ENCODE data around the gene BTBD2. TPM values are rescaled to one million over a fixed set of nuclear protein-coding genes. Genes with fewer than 3 reads are reported as not detected.

The BTBD2 gene
- polyA plus RNA-seq, result 8.2 TPM

DNA sequence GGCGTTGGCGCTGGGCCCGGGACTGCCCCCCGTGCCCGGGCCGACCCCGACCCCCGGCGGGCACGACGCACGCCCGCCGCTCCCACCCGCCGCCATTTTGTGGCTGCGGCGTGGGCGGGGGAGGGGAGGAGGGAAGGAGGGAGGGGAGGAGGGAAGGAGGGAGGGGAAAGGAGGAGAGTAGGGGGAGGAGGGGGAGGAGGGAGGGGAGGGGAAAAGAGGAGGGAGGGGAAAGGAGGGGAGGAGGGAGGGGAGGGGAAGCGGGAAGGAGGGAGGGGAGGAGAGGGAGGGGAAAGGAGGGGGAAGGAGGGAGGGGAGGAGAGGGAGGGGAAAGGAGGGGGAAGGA, at the start of gene BTBD2:
Gene BTBD2 (minus strand): TSS at position 107 of the 343 bp plus-strand sequence. CDS start 11 bp downstream, at position 96.
- Mint-ChIP-seq H3K27ac (peak within 1 kb of the TSS in 2 of 3 donors; percentile 81 to 90), H3K4me1 (peaks cover 5 to 13% (median 5%) of the 10 kb centered on the region in 3 donors), H3K9me3 (no peaks in the 10 kb centered on the region), H3K27me3 (no peaks in the 10 kb centered on the region), H3K4me3 (peak within 1 kb of the TSS; percentile 72 to 89 (median 78)), H3K36me3 (peaks cover 3% of the 10 kb centered on the region)

DNA sequence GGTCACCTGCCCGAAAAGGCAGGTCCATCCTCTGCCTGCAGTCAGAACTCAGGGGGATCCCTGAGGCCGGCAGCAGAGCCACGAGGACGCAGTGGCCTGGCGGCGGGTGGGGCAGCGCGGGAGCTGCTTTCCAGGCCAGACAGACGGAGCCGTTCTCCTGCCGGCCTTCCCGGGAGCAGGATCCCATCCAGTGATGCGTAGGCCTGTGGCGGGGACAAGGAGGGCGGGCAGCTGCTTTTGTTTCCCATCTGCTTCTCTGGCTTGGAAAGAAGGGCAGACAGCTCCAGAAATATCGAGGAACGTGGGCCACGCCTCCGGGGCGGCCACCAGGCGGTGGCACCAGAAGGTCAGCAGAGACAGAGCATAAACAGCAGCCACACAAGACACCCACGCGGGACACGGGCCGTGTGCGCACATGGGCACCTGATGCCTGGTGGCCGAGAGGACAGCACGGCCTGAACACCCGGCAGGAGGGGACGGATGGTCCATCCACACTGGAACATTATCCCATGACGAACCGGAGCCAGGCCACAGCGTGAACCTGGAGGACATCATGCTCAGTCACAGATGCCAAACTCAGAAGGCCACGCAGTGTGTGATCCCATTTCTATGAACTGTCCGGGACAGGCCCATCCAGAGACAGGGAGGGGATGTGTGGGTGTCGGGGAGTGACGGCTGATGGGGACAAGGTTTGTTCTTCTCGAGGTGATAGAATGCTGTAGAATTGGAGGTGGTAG, 49.4 kb upstream of the BTBD2 start:
- Mint-ChIP-seq H3K36me3 (peaks cover 1% of the 10 kb centered on the region), H3K4me1 (peaks cover 21 to 34% (median 28%) of the 10 kb centered on the region in 3 donors), H3K4me3 (peak overlapping the region in 1 of 4 donors; percentile 17), H3K9me3 (no peaks in the 10 kb centered on the region), H3K27me3 (no peaks in the 10 kb centered on the region), H3K27ac (peak overlapping the region in 2 of 3 donors; percentile 73 to 84)

DNA sequence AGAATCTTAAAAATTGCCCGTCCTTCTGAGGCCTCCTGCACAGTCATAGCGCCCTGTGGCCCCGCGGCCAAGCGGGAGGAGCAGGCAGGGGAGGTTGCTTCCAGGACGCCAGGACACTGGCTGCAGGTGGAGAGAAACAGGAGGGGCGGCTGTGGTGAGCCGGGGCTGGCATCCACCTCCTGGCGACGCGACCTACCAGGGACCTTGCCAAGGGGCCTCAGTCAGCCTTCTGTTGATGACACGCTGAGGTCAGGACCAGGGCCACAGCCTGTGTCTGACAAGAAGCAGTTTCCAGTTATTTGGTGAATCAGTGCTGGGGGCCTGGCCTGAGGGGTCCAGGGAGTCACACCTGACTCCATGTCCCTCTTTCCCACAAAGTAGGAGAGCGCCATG, 48.9 kb upstream of the BTBD2 start:
- Mint-ChIP-seq H3K36me3 (peaks cover 1% of the 10 kb centered on the region), H3K9me3 (no peaks in the 10 kb centered on the region), H3K4me3 (peak overlapping the region in 3 of 4 donors; percentile 17 to 45 (median 28)), H3K27ac (peak overlapping the region in 1 of 3 donors; percentile 84), H3K27me3 (no peaks in the 10 kb centered on the region), H3K4me1 (peaks cover 16 to 31% (median 25%) of the 10 kb centered on the region in 3 donors)

DNA sequence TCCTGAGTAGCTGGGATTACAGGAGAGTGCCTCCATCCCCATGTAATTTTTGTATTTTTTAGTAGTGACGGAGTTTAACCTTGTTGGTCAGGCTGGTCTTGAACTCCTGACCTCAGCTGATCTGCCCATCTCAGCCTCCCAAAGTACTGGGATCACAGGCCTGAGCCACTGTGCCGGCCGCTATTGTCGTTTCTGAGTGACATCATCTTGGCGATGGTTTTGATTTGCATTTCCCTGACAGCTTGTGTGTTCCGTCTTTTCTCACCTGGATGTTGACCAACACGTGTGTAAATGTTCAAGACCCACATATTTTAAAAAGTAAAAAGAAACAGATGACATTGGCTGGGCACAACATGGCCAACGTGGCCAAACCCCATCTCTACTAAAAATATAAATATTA, 48.3 kb upstream of the BTBD2 start:
- Mint-ChIP-seq H3K27me3 (no peaks in the 10 kb centered on the region), H3K4me3 (peak overlapping the region; percentile 44 to 87 (median 80)), H3K36me3 (peaks cover 1% of the 10 kb centered on the region), H3K4me1 (peaks cover 16 to 31% (median 23%) of the 10 kb centered on the region in 3 donors), H3K27ac (peak overlapping the region; percentile 84 to 96 (median 86)), H3K9me3 (no peaks in the 10 kb centered on the region)

DNA sequence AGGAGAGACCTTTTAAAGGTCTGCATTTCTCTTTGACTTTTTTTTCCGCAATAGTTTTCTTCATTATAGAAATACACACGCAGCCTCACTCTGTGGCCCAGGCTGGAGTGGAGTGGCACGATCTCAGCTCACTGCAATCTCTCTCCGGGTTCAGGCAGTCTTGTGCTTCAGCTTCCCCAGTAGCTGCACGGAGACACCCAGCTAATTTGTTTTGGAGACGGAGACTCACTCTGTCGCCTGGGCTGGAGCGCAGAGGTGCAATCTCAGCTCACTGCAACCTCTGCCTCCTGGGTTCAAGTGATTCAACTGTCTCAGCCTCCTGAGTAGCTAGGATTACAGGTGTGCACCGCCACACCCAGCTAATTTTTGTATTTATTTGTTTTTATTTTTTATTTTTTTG, 47.3 kb upstream of the BTBD2 start:
- Mint-ChIP-seq H3K36me3 (peaks cover 1% of the 10 kb centered on the region), H3K27ac (peak overlapping the region in 1 of 3 donors; percentile 89)

DNA sequence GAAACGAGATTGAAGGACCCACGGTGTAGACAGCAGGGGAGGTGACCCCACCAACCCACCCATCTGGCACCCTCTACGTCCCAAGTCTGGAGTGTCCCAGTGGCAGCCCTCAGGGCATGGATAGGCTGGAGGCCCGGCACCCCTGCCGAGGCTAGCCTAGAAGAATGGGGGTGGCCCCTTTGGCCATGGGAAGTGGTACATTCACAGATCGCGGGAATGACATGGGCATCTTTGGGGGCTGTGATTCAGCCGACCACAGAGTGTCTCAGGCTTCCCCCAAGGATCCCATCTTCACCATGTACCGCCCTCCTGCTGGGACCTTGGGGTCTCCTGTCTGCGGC, 46.8 kb upstream of the BTBD2 start:
- H3K4me3 Mint-ChIP-seq, result peak overlapping the region; percentile 74 to 96 (median 91)
- no peaks in the 10 kb centered on the region for H3K27me3 Mint-ChIP-seq
- H3K27ac Mint-ChIP-seq, result peak overlapping the region in 1 of 3 donors; percentile 89
- peaks cover 6 to 25% (median 18%) of the 10 kb centered on the region in 3 donors for H3K4me1 Mint-ChIP-seq
- H3K36me3 Mint-ChIP-seq, result peaks cover 1% of the 10 kb centered on the region
- H3K9me3 Mint-ChIP-seq, result no peaks in the 10 kb centered on the region

More for the DNA sequence above, 47.3 kb upstream of the BTBD2 start:
- no peaks in the 10 kb centered on the region for H3K27me3 Mint-ChIP-seq
- peaks cover 6 to 28% (median 18%) of the 10 kb centered on the region in 3 donors for H3K4me1 Mint-ChIP-seq
- H3K9me3 Mint-ChIP-seq, result no peaks in the 10 kb centered on the region
- H3K4me3 Mint-ChIP-seq, result peak overlapping the region; percentile 74 to 92 (median 86)

DNA sequence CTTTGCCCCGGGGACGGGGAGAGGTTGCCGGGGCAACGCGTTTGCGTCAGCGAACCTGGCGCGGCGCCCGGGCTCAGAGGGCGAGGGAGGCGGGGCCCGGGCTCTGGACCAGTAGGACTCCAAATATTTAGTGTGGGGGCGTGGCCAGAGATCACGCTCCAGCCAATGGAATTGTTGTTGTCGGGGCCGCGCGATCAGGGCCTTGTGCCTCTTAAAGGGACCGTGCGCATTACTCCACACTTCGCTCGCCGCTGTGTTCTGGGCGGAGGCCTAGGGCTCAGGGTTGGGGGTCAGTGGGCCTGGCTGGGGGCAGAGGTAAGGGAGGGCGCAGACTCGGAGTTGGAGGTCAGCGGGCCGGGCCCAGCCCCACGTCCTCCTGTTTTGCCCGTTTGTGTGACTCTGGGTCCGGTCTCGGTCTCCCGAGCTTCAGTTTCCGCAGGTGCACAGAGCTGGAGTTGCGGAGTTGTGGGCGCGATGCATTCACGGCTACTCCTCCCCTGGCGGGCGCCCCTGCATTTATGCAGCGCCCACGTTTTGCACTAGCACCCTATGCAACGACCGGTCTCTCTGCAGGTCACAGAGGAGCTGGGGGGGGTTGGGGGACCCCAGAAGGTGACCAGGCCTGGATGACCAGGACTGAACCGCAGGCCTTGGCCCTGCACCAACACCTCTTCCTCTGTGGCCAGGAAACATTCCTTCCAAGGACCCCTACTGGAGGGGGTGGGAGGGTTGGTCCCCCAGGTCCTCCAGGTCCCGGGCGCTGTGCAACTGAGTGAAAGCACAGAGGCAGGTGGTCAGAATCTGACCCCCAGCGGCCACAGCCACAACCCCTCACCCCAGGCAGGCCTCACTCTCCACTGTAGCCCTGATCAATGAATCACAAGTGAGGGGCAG, 46.2 kb upstream of the BTBD2 start:
- Mint-ChIP-seq H3K4me1 (peaks cover 6 to 25% (median 19%) of the 10 kb centered on the region in 3 donors), H3K27me3 (no peaks in the 10 kb centered on the region), H3K27ac (peak overlapping the region; percentile 89 to 97 (median 90)), H3K4me3 (peak overlapping the region; percentile 90 to 97 (median 94)), H3K36me3 (peaks cover 1% of the 10 kb centered on the region), H3K9me3 (no peaks in the 10 kb centered on the region)

DNA sequence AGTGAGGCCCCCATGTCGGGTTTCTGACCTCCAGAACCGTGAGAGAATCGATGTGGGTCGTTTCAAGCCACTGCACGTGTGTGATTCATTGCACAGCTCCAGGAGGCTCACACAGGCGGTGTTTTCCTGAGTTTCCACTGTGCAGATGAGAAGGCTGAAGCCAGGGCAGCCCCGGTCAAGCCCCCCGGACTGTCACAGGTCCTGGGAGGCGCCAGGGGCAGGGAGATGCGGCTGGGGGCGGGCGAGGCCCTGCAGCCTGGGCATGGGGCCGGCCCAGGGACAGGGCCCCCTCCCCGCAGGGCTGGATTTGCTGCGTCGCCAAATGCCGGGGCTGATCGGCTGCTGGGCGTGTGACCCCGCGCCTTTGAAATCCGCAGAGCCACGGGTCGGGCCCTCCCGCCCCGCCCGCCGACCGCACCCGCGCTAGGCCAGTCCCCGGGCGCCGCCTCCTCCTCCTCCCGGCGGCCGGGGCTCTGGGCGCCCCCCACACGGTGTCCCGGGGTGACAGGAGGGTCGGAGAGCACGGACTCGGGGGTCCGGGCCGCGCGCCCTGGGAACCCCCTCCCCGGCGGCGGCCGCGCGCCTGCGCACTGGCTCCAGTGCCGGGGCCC, 45.5 kb upstream of the BTBD2 start:
- peaks cover 1% of the 10 kb centered on the region for H3K36me3 Mint-ChIP-seq
- no peaks in the 10 kb centered on the region for H3K27me3 Mint-ChIP-seq
- peak overlapping the region; percentile 90 to 97 (median 95) for H3K4me3 Mint-ChIP-seq
- peaks cover 6 to 27% (median 20%) of the 10 kb centered on the region in 3 donors for H3K4me1 Mint-ChIP-seq
- H3K9me3 Mint-ChIP-seq, result no peaks in the 10 kb centered on the region
- H3K27ac Mint-ChIP-seq, result peak overlapping the region; percentile 89 to 97 (median 96)

DNA sequence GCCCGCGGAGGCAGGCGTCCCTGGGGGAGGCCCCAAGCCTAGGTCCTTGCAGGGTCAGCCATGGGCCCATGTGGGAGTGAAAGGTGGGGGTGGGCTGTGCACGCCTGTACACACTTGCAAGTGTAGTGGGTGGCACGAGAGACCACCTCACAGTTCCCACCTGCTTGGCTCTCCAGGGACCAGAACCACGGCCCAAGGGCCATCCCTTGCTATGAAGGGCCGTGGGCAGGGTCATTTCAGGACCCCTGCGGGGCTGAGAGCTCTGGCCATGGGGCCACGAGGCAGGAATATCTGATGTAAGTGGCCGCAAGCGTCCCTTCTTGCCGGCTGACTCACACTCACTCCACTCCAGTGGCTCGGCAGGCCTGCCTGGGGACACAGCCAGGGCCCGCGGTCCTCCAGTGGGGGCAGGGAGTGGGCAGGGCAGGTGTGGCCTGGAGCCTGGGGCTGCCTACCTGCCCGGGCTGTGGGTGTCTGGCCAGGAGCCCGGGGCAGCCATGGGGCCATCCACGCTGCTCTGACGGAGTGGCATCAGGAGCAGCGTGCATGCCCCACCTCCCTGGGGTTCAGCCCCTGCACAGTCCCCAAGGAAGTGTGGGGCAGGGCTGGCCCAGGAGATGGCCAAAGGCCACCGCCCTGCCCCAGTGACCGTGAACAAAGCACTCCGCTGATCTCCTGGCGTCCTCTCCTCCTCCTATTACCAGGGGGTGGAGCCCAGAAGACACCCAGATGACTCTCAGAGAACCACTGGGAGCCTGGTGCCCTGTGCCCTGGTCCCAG, 44.1 kb upstream of the BTBD2 start:
- Mint-ChIP-seq H3K36me3 (no peaks in the 10 kb centered on the region), H3K4me3 (peak overlapping the region; percentile 90 to 95 (median 92)), H3K4me1 (peaks cover 17 to 36% (median 31%) of the 10 kb centered on the region in 3 donors), H3K9me3 (no peaks in the 10 kb centered on the region), H3K27ac (peak overlapping the region; percentile 89 to 97 (median 96)), H3K27me3 (peaks cover 3% of the 10 kb centered on the region)

DNA sequence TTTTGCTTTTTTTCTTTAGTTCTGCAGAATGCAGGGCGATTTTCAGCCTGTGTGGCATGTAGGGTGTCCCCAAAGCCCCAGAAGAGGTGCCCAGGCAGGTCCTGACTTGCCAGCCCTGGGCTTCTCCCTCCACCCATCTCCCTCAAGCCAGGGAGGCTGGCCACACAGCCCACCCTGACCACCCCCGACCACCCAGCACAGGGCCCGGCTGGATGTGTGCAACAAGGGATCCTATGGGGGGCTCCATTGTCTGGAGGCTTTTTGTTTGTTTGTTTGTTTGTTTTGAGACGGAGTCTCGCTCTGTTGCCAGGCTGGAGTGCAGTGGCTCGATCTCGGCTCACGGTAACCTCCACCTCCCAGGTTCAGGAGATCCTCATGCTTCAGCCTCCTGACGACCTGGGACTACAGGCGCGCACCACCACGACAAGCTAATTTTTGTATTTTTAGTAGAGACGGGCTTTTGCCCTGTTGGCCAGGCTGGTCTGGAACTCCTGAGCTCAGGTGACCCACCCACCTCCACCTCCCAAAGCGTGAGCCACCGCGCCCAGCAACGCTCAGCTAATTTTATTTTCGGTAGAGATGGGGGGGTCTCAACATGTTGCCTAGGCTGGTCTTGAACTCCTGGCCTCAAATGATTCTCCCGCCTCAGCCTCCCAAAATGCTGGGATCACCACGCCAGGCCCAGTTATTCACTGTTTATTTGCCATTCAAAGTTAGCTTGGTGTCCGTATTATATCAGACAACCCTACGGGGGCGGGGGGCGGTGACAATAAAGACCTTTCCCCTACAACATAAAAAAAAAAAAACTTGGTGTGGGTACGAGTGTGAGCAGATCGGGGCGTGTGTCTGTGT, 43.3 kb upstream of the BTBD2 start:
- Mint-ChIP-seq H3K9me3 (no peaks in the 10 kb centered on the region), H3K27me3 (peaks cover 3% of the 10 kb centered on the region), H3K4me3 (peak overlapping the region; percentile 48 to 81 (median 60)), H3K36me3 (no peaks in the 10 kb centered on the region), H3K4me1 (peaks cover 15 to 36% (median 28%) of the 10 kb centered on the region in 3 donors), H3K27ac (peak overlapping the region in 2 of 3 donors; percentile 71 to 89)

DNA sequence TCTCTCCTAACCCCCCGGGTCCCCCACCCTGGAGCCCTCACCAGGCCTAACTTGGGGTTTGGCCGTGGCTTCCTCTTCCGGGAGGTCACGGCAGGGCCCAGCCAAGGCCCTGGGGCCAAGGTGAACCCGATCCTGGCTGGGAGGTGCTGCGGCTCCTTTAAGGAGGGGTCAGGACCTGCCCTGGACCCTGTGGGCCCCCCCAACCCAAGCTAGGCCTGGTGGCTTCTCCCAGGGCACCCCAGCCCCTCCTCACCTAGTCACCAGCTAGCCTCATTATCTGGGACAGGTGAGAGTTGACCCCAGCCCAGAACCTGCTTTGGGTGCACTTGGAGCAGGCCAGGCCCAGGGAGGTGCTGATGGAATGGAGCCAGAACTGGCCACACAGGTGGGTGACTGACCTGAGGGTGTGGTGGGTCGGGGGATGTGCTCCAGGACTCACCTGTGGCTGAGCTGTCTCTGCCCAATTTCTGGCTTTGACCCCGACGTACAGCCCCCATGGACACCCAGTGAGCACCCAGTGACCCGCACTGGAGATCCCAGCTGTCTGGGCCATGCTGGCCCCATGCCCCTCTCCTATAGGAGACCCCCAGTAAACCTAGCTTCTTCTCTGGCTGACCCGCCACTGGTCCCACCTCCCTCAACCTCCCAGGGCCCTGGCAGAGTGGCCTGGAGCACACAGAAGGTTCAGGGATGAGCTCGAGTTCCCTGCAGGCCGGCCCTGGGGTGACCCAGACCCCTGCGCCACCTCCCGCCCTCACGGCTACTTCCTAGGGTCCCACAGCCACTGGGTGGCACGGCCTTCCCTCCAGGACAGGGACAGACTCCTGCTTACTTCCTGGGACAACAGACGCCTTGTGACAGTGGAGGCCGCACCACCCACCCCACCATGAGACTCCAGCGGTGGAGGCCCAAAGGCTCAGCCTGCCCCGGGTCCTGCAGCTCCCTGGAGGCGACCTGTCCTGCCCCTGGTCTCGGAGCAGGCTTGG, 42.3 kb upstream of the BTBD2 start:
- no peaks in the 10 kb centered on the region for H3K36me3 Mint-ChIP-seq
- H3K27ac Mint-ChIP-seq, result peak overlapping the region; percentile 16 to 90 (median 89)
- no peaks in the 10 kb centered on the region for H3K9me3 Mint-ChIP-seq
- peaks cover 12 to 35% (median 23%) of the 10 kb centered on the region in 3 donors for H3K4me1 Mint-ChIP-seq
- H3K4me3 Mint-ChIP-seq, result peak overlapping the region in 3 of 4 donors; percentile 17 to 81 (median 48)
- peaks cover 3% of the 10 kb centered on the region for H3K27me3 Mint-ChIP-seq

DNA sequence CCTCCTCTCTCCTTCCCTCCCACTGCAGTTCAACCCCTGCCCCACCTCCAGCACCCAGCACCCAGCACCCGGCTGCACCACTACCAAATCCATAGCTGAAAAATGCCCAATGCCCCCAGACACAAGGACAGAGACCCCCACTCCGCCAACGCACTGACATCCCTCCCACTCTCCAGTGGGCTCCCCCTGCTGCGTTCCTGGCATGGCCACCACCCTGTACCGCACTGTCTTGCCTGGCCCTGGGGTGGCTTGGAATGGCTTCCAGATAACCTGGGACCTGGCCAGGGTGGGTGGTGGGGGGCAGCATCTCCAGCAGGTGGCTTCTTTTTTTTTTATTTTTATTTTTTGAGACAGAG, 41.3 kb upstream of the BTBD2 start:
- Mint-ChIP-seq H3K4me1 (peaks cover 17 to 35% (median 25%) of the 10 kb centered on the region in 3 donors), H3K4me3 (peak overlapping the region in 1 of 4 donors; percentile 78)

More for the DNA sequence above, 41.3 kb upstream of the BTBD2 start:
- Mint-ChIP-seq H3K27me3 (peaks cover 3% of the 10 kb centered on the region), H3K9me3 (no peaks in the 10 kb centered on the region), H3K36me3 (no peaks in the 10 kb centered on the region), H3K27ac (peak overlapping the region; percentile 5 to 90 (median 16))

Measured in IgD-negative memory B cell (primary cell).